ENCODE measurements around the gene TRABD. TPM values are rescaled to one million over a fixed set of nuclear protein-coding genes. Genes with fewer than 3 reads are reported as not detected.

The TRABD gene
- total RNA-seq, 2 experiments from 2014 or later: 126 to 128 TPM

- Histone ChIP-seq H3K79me2 (ENCODE audit: insufficient read depth, low read depth, low read length) (no peaks in the 10 kb centered on the region), H3K4me2 (ENCODE audit: low read length) (no peak overlapping the region), H3K4me1 (ENCODE audit: insufficient read depth, low read length, poor library complexity, severe bottlenecking) (peaks cover 14% of the 10 kb centered on the region), H3K27ac (ENCODE audit: low read depth, low read length, poor library complexity, severe bottlenecking) (no peak overlapping the region), H2AFZ (ENCODE audit: low read length) (no peak overlapping the region), H4K20me1 (ENCODE audit: insufficient read depth, low read length) (no peaks in the 10 kb centered on the region), H3K4me3 (ENCODE audit: low read depth, low read length, poor library complexity, severe bottlenecking) (no peak overlapping the region), H3K36me3 (ENCODE audit: insufficient read depth, low read length) (no peaks in the 10 kb centered on the region), H3K9me2 (ENCODE audit: insufficient read depth, low read length) (no peaks in the 10 kb centered on the region), H3K9me3 (ENCODE audit: low read length) (no peaks in the 10 kb centered on the region)
- CTCF ChIA-PET (ENCODE audit: unreplicated experiment): interaction anchor here (0.6 kb wide), 1 partner anchor 564 kb away, joined by 4 read pairs; no protein-coding TSS in a partner anchor
- POLR2A ChIA-PET: no interaction called here
- intact Hi-C loops (cut with micrococcal nuclease; ENCODE audit: unreplicated experiment): no loop called here
- no peak for TF ChIP-seq EZH2phosphoT487 (IDR thresholded peaks at IDR 0.05; ENCODE audit: borderline replicate concordance, low read depth, low read length)
- TF ChIP-seq, protein P1, sequence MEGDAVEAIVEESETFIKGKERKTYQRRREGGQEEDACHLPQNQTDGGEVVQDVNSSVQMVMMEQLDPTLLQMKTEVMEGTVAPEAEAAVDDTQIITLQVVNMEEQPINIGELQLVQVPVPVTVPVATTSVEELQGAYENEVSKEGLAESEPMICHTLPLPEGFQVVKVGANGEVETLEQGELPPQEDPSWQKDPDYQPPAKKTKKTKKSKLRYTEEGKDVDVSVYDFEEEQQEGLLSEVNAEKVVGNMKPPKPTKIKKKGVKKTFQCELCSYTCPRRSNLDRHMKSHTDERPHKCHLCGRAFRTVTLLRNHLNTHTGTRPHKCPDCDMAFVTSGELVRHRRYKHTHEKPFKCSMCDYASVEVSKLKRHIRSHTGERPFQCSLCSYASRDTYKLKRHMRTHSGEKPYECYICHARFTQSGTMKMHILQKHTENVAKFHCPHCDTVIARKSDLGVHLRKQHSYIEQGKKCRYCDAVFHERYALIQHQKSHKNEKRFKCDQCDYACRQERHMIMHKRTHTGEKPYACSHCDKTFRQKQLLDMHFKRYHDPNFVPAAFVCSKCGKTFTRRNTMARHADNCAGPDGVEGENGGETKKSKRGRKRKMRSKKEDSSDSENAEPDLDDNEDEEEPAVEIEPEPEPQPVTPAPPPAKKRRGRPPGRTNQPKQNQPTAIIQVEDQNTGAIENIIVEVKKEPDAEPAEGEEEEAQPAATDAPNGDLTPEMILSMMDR (conservative IDR thresholded peaks at IDR 0.05; ENCODE audit: low read length): no peak
- DNase-seq (ENCODE audit: low spot score): no peak
- no TSS peak for BruUV-seq (replicated peaks)
Measured at GRCh38 chr22:50138041-50138440, 47.7 kb upstream of the TRABD start.

- no TSS peak for BruUV-seq (replicated peaks)
- ChIA-PET POLR2A (interaction anchor here (0.7 kb wide), 1 partner anchor 51 kb away, joined by 3 read pairs; no protein-coding TSS in a partner anchor), CTCF (ENCODE audit: unreplicated experiment) (interaction anchor here (0.6 kb wide), 1 partner anchor 563 kb away, joined by 4 read pairs; no protein-coding TSS in a partner anchor)
Measured at GRCh38 chr22:50138988-50139387, 46.7 kb upstream of the TRABD start.

More at GRCh38 chr22:50138988-50139387, 46.7 kb upstream of the TRABD start:
- Histone ChIP-seq H3K4me2 (ENCODE audit: low read length) (peak overlapping the region; percentile 45; the same call in 1 of the 2 replicates), H3K27ac (ENCODE audit: low read depth, low read length, poor library complexity, severe bottlenecking) (no peak overlapping the region), H3K4me1 (ENCODE audit: insufficient read depth, low read length, poor library complexity, severe bottlenecking) (peaks cover 14% of the 10 kb centered on the region), H3K36me3 (ENCODE audit: insufficient read depth, low read length) (no peaks in the 10 kb centered on the region), H4K20me1 (ENCODE audit: insufficient read depth, low read length) (no peaks in the 10 kb centered on the region), H3K4me3 (ENCODE audit: low read depth, low read length, poor library complexity, severe bottlenecking) (no peak overlapping the region), H3K9me2 (ENCODE audit: insufficient read depth, low read length) (no peaks in the 10 kb centered on the region), H3K79me2 (ENCODE audit: insufficient read depth, low read depth, low read length) (no peaks in the 10 kb centered on the region), H3K9me3 (ENCODE audit: low read length) (no peaks in the 10 kb centered on the region), H2AFZ (ENCODE audit: low read length) (no peak overlapping the region; the same call in 1 of the 2 replicates)
- no peak for DNase-seq (ENCODE audit: low spot score)
- no peak for TF ChIP-seq EZH2phosphoT487 (IDR thresholded peaks at IDR 0.05; ENCODE audit: borderline replicate concordance, low read depth, low read length)
- TF ChIP-seq, protein P1 (conservative IDR thresholded peaks at IDR 0.05; ENCODE audit: low read length): no peak
- intact Hi-C loops (cut with micrococcal nuclease; ENCODE audit: unreplicated experiment): no loop called here

Data from OCI-LY7 (cell line).